ENCODE measurements around the gene SARM1. TPM values are rescaled to one million over a fixed set of nuclear protein-coding genes. Genes with fewer than 3 reads are reported as not detected.

The SARM1 gene
- polyA plus RNA-seq, 1 donor (not counting 4 experiments of a cell fraction or from before 2014, with no cell fraction given): 0.90 TPM

DNA sequence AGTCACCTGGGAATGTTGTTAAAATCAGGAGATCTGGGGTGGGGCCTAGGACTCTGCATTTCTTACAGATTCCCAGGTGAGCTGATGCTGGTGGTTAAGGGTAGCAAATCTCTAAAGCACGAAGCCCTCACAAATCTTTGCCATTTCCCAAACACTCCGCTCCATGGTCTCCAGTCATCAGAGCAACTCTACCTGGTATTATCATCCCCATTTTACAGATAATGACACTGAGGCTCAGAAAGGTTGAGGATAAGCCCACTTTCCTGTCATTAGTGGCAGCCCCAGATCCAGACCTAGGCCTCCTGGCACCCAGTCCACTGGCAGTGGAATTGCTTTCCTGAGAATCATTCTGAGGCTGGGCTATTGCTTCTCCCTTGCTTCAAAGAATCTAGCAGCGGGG is 25.8 kb downstream of the SARM1 start:
- Histone ChIP-seq H3K27me3 (ENCODE audit: control insufficient read depth, extremely low read depth, insufficient read depth, low read length) (no peaks in the 10 kb centered on the region), H3K9me3 (ENCODE audit: control insufficient read depth, low read depth, low read length) (no peaks in the 10 kb centered on the region), H3K9ac (ENCODE audit: control insufficient read depth, extremely low read depth, insufficient read depth, low read length) (no peak overlapping the region), H3K4me3 (ENCODE audit: control insufficient read depth in 2 of 3, extremely low read depth in 1 of 3, insufficient read depth in 2 of 3, low read depth in 1 of 3, low read length in 3 of 3) (no peak overlapping the region), H3K4me1 (ENCODE audit: control insufficient read depth, extremely low read depth, insufficient read depth, low read length) (peaks cover 18% of the 10 kb centered on the region), H3K27ac (ENCODE audit: control insufficient read depth, insufficient read depth, low read length) (no peak overlapping the region), H3K36me3 (ENCODE audit: control insufficient read depth in 2 of 2, extremely low read depth in 1 of 2, insufficient read depth in 2 of 2, low read length in 2 of 2) (no peaks in the 10 kb centered on the region), H3K79me2 (ENCODE audit: control insufficient read depth, insufficient read depth, low read length) (no peaks in the 10 kb centered on the region), H2AFZ (ENCODE audit: control insufficient read depth, low read length) (no peak overlapping the region), H3K4me2 (ENCODE audit: control insufficient read depth, extremely low read depth, insufficient read depth, low read depth, low read length) (no peak overlapping the region), H3K9me1 (ENCODE audit: control insufficient read depth, extremely low read depth, insufficient read depth, low read length) (no peaks in the 10 kb centered on the region), H4K20me1 (ENCODE audit: control insufficient read depth, extremely low read depth, insufficient read depth, low read length) (no peaks in the 10 kb centered on the region)
- dilution Hi-C loops (cut with MboI; ENCODE audit: extremely low pct_ligation_motif_present, low sequenced_read_pairs): no loop called here
- DNase-seq (ENCODE audit: low read depth, low spot score) (no peak), FAIRE-seq (no peak)
- no peak for TF ChIP-seq EZH2 (IDR thresholded peaks at IDR 0.05; ENCODE audit: low read length)
- TF ChIP-seq, protein P1, sequence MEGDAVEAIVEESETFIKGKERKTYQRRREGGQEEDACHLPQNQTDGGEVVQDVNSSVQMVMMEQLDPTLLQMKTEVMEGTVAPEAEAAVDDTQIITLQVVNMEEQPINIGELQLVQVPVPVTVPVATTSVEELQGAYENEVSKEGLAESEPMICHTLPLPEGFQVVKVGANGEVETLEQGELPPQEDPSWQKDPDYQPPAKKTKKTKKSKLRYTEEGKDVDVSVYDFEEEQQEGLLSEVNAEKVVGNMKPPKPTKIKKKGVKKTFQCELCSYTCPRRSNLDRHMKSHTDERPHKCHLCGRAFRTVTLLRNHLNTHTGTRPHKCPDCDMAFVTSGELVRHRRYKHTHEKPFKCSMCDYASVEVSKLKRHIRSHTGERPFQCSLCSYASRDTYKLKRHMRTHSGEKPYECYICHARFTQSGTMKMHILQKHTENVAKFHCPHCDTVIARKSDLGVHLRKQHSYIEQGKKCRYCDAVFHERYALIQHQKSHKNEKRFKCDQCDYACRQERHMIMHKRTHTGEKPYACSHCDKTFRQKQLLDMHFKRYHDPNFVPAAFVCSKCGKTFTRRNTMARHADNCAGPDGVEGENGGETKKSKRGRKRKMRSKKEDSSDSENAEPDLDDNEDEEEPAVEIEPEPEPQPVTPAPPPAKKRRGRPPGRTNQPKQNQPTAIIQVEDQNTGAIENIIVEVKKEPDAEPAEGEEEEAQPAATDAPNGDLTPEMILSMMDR (optimal IDR thresholded peaks at IDR 0.05 in 1 of 3, IDR thresholded peaks at IDR 0.05 in 1 of 3, conservative IDR thresholded peaks at IDR 0.05 in 1 of 3; ENCODE audit: extremely low read depth in 1 of 3, insufficient read depth in 2 of 3, low read length in 3 of 3): no peak

DNA sequence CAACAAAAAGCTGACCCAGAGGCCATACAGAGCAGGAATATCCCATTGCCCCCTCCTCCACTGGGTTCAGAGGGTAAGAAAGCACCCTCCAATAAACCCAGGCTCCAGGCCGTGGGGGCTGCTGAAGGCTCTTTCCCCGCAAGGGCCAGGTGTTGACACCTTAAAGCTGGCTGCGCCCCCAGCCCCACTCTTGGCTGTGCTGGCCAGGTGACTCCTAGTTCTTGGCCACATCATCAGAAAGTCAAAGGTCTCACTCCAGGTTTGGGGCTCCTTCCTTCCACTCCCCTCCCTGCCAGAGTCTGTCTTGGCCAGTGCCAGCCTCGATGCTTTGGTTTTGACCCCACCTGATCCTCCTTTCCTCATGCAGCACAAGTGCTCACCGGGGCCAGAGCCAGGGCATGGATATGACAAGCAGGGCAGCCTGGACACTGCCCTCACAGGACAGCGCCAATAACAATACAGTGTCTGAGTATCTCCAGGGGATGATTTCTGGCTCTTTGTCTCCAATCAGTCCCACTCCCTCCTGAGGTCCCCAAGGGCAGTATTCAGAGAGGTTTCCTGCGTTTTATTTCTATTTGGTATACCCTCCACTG is 26.3 kb downstream of the SARM1 start:
- Histone ChIP-seq H3K79me2 (ENCODE audit: control insufficient read depth, insufficient read depth, low read length) (no peaks in the 10 kb centered on the region), H3K9me3 (ENCODE audit: control insufficient read depth, low read depth, low read length) (no peaks in the 10 kb centered on the region), H3K4me1 (ENCODE audit: control insufficient read depth, extremely low read depth, insufficient read depth, low read length) (peaks cover 19% of the 10 kb centered on the region), H3K4me2 (ENCODE audit: control insufficient read depth, extremely low read depth, insufficient read depth, low read depth, low read length) (no peak overlapping the region), H3K9me1 (ENCODE audit: control insufficient read depth, extremely low read depth, insufficient read depth, low read length) (no peaks in the 10 kb centered on the region), H4K20me1 (ENCODE audit: control insufficient read depth, extremely low read depth, insufficient read depth, low read length) (no peaks in the 10 kb centered on the region), H3K36me3 (ENCODE audit: control insufficient read depth in 2 of 2, extremely low read depth in 1 of 2, insufficient read depth in 2 of 2, low read length in 2 of 2) (no peaks in the 10 kb centered on the region), H3K9ac (ENCODE audit: control insufficient read depth, extremely low read depth, insufficient read depth, low read length) (no peak overlapping the region), H3K4me3 (ENCODE audit: control insufficient read depth in 2 of 3, extremely low read depth in 1 of 3, insufficient read depth in 2 of 3, low read depth in 1 of 3, low read length in 3 of 3) (no peak overlapping the region), H2AFZ (ENCODE audit: control insufficient read depth, low read length) (no peak overlapping the region), H3K27me3 (ENCODE audit: control insufficient read depth, extremely low read depth, insufficient read depth, low read length) (no peaks in the 10 kb centered on the region), H3K27ac (ENCODE audit: control insufficient read depth, insufficient read depth, low read length) (no peak overlapping the region)
- dilution Hi-C loops (cut with MboI; ENCODE audit: extremely low pct_ligation_motif_present, low sequenced_read_pairs): no loop called here
- FAIRE-seq (no peak), DNase-seq (ENCODE audit: low read depth, low spot score) (no peak)
- no peak for TF ChIP-seq EZH2 (IDR thresholded peaks at IDR 0.05; ENCODE audit: low read length)
- TF ChIP-seq, protein P1 (optimal IDR thresholded peaks at IDR 0.05 in 1 of 3, IDR thresholded peaks at IDR 0.05 in 1 of 3, conservative IDR thresholded peaks at IDR 0.05 in 1 of 3; ENCODE audit: extremely low read depth in 1 of 3, insufficient read depth in 2 of 3, low read length in 3 of 3): no peak

Data from keratinocyte (primary cell).